ENCODE results near the gene NEK1.
"Not testable (repeated sequence)": the region's sequence is repeated elsewhere in the genome, so short reads cannot be mapped to it uniquely, and the experiment has no call there.

The NEK1 gene

GRCh38 chr4:169557061-169557636 lies 55.2 kb downstream of the NEK1 start:
- TF ChIP-seq POLR2A (IDR thresholded peaks at IDR 0.05; ENCODE audit: low read depth, low read length) = no peak
- DNase-seq (ENCODE audit: insufficient read length, low spot score) (no peak), FAIRE-seq (no peak)

- DNase-seq (ENCODE audit: insufficient read length, low spot score); FAIRE-seq: not testable (repeated sequence)
Observed at GRCh38 chr4:169546548-169546947, 65.8 kb downstream of the NEK1 start.

GRCh38 chr4:169540774-169541173 lies 71.6 kb downstream of the NEK1 start:
- DNase-seq (ENCODE audit: insufficient read length, low spot score) = no peak
- TF ChIP-seq POLR2A (IDR thresholded peaks at IDR 0.05; ENCODE audit: low read depth, low read length) = no peak
- no peak for FAIRE-seq

- FAIRE-seq (no peak), DNase-seq (ENCODE audit: insufficient read length, low spot score) (no peak)
- no peak for TF ChIP-seq POLR2A (IDR thresholded peaks at IDR 0.05; ENCODE audit: low read depth, low read length)
Observed at GRCh38 chr4:169530048-169530447, 82.3 kb downstream of the NEK1 start.

GRCh38 chr4:169523796-169524195 lies 88.6 kb downstream of the NEK1 start:
- TF ChIP-seq POLR2A (IDR thresholded peaks at IDR 0.05; ENCODE audit: low read depth, low read length) = no peak

GRCh38 chr4:169510617-169511016 lies 101.8 kb downstream of the NEK1 start:
- DNase-seq (ENCODE audit: insufficient read length, low spot score) (no peak), FAIRE-seq (no peak)
- TF ChIP-seq POLR2A (IDR thresholded peaks at IDR 0.05; ENCODE audit: low read depth, low read length) = no peak

More at GRCh38 chr4:169523796-169524195, 88.6 kb downstream of the NEK1 start:
- no peak for DNase-seq (ENCODE audit: insufficient read length, low spot score)
- no peak for FAIRE-seq

GRCh38 chr4:169506903-169507302 lies 105.5 kb downstream of the NEK1 start:
- DNase-seq (ENCODE audit: insufficient read length, low spot score) = no peak
- no peak for TF ChIP-seq POLR2A (IDR thresholded peaks at IDR 0.05; ENCODE audit: low read depth, low read length)
- no peak for FAIRE-seq

- not testable (repeated sequence) for FAIRE-seq; DNase-seq (ENCODE audit: insufficient read length, low spot score)
Observed at GRCh38 chr4:169499907-169500306, 112.5 kb downstream of the NEK1 start.

- FAIRE-seq; DNase-seq (ENCODE audit: insufficient read length, low spot score): not testable (repeated sequence)
Observed at GRCh38 chr4:169494234-169494633, 118.1 kb downstream of the NEK1 start.

- FAIRE-seq = no peak
Observed at GRCh38 chr4:169493164-169493524, 119.2 kb downstream of the NEK1 start.

GRCh38 chr4:169492436-169493163 lies 119.8 kb downstream of the NEK1 start:
- FAIRE-seq (no peak), DNase-seq (ENCODE audit: insufficient read length, low spot score) (no peak)
- no peak for TF ChIP-seq POLR2A (IDR thresholded peaks at IDR 0.05; ENCODE audit: low read depth, low read length)

More at GRCh38 chr4:169493164-169493524, 119.2 kb downstream of the NEK1 start:
- no peak for DNase-seq (ENCODE audit: insufficient read length, low spot score)
- no peak for TF ChIP-seq POLR2A (IDR thresholded peaks at IDR 0.05; ENCODE audit: low read depth, low read length)

- no peak for FAIRE-seq
- no peak for DNase-seq (ENCODE audit: insufficient read length, low spot score)
- no peak for TF ChIP-seq POLR2A (IDR thresholded peaks at IDR 0.05; ENCODE audit: low read depth, low read length)
Observed at GRCh38 chr4:169491211-169491610, 121.2 kb downstream of the NEK1 start.

- DNase-seq (ENCODE audit: insufficient read length, low spot score) (no peak), FAIRE-seq (no peak)
- TF ChIP-seq POLR2A (IDR thresholded peaks at IDR 0.05; ENCODE audit: low read depth, low read length) = no peak
Observed at GRCh38 chr4:169489306-169489705, 123.1 kb downstream of the NEK1 start.

- FAIRE-seq (peak; percentile 66), DNase-seq (ENCODE audit: insufficient read length, low spot score) (no peak)
- no peak for TF ChIP-seq POLR2A (IDR thresholded peaks at IDR 0.05; ENCODE audit: low read depth, low read length)
Observed at GRCh38 chr4:169485791-169486742, 126.3 kb downstream of the NEK1 start.

Measured in H54 (cell line).